Muscle layer of colon (tissue), 2 donors: ENCODE measurements around the gene TCF12.
"Not testable (repeated sequence)": the region's sequence is repeated elsewhere in the genome, so short reads cannot be mapped to it uniquely, and the experiment has no call there.

Experiments
- H3K27ac ChIP-seq: one replicate; pipeline ENCODE4 v1.7.0; 2013; ENCODE audit warnings: low read depth, mild to moderate bottlenecking, low read length, moderate library complexity
- H3K27me3 ChIP-seq, 2 donors: one replicate each; pipeline ENCODE4 v1.7.0; 2013; ENCODE audit warnings: low read length in 2 of 2, mild to moderate bottlenecking in 2 of 2; ENCODE audit not compliant: insufficient read depth in 2 of 2, control insufficient read depth in 1 of 2
- H3K36me3 ChIP-seq: one replicate; pipeline ENCODE4 v1.7.0; 2013; ENCODE audit warnings: mild to moderate bottlenecking, low read length; ENCODE audit not compliant: insufficient read depth
- H3K4me1 ChIP-seq: one replicate; pipeline ENCODE4 v1.7.0; 2013; ENCODE audit warnings: mild to moderate bottlenecking, low read length; ENCODE audit not compliant: insufficient read depth
- H3K4me3 ChIP-seq, 2 donors: one replicate each; pipeline ENCODE4 v1.7.0; 2013; ENCODE audit warnings: low read length in 2 of 2, low read depth in 1 of 2, mild to moderate bottlenecking in 1 of 2, moderate library complexity in 1 of 2
- H3K9ac ChIP-seq: one replicate; pipeline ENCODE4 v1.7.0; 2013; ENCODE audit warnings: low read length
- H3K9me3 ChIP-seq: one replicate; pipeline ENCODE4 v1.7.0; 2013; ENCODE audit warnings: mild to moderate bottlenecking, low read length
- donor health status: abdominal sarcoma.
- donor health status: Adenocarcinoma of cecum.

The TCF12 gene

DNA sequence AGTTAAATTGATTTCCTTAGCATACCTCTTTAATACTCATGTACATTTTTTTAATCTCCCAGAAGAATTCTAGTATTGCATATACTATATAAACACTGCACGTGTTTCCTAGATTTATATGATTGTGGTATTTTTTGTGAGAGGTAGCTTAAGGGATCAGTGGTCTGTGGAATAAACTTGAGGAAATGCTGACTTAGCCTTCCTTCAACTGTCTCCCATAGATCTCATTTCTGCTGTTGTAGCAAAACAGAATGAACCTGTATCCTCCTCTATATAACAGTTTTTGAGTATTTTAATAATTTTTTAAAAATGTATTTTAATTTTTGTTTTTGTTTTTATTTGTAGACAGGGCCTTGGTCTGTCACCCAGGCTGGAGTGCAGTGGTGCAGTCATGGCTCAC, 86.8 kb downstream of the TCF12 start:
- Histone ChIP-seq H3K27me3 (no peaks in the 10 kb centered on the region), H3K9ac (no peak overlapping the region), H3K27ac (no peak overlapping the region), H3K4me3 (no peak overlapping the region), H3K4me1 (peaks cover 4% of the 10 kb centered on the region), H3K36me3 (no peaks in the 10 kb centered on the region), H3K9me3 (no peaks in the 10 kb centered on the region)

DNA sequence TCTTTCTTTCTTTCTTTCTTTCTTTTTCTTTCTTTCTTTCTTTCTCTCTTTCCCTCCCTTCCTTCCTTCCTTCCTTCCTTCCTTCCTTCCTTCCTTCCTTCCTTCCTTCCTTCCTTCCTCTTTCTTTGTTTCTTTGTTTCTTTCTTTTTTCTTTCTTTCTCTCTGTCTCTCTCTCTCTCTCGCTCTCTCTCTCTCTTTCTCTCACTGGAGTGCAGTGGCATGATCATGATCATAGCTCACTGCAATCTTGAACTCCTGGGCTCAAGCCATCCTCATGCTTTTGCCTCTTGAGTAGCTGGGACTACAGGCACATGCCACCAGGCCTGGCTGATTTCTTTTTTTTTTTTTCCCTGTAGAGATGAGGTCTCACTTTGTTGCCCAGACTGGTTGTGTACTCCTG, 89.4 kb downstream of the TCF12 start:
- not testable (repeated sequence) for H3K9ac ChIP-seq, H3K4me1 ChIP-seq, H3K36me3 ChIP-seq, H3K9me3 ChIP-seq, H3K27ac ChIP-seq, H3K27me3 ChIP-seq, H3K4me3 ChIP-seq

DNA sequence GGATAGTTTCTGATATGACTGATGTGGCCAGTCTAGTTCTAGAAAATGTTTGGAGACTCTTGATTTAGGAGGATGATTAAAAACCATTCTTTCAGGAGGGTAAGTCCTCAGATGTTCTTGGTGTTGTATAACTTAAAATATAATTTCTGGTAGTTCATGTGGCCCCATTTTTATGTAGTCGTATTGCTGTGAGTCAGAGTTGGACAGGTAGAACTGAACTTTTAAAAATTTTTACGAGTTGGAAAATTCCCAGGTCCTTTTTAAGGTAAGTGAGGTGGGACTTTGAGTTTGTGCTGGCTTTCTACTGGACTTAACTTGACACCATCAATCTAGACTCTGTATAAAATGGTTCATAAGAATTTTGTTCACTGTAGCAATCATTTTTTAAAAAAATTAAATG, 92.3 kb downstream of the TCF12 start:
- H3K9ac ChIP-seq: no peak overlapping the region
- H3K27me3 ChIP-seq: no peaks in the 10 kb centered on the region
- no peaks in the 10 kb centered on the region for H3K9me3 ChIP-seq
- H3K27ac ChIP-seq: no peak overlapping the region
- H3K4me3 ChIP-seq: no peak overlapping the region
- no peaks in the 10 kb centered on the region for H3K36me3 ChIP-seq
- H3K4me1 ChIP-seq: peaks cover 12% of the 10 kb centered on the region

DNA sequence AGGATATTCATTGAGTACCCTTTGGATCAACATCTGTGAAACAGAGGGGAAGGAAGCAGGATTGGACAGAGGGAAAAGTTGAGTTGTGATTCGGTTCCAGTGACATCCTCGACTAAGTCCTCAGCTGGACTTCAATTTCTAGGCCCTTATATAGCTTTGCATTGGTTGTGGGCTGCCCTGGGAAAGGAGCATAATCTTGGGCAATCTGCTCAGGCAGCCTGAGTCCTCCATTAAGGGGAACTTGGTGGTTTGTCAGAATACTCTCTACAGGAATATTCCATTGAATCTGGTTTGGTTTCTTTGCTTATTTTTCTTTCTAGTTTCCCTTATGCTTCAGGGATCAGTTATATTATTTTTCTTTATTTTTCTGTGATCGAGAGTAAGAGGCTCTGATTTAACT, 94.1 kb downstream of the TCF12 start:
- H3K4me1 ChIP-seq: peaks cover 25% of the 10 kb centered on the region
- H3K4me3 ChIP-seq: no peak overlapping the region
- no peak overlapping the region for H3K27ac ChIP-seq
- H3K9me3 ChIP-seq: no peaks in the 10 kb centered on the region
- H3K27me3 ChIP-seq: no peaks in the 10 kb centered on the region
- no peaks in the 10 kb centered on the region for H3K36me3 ChIP-seq
- H3K9ac ChIP-seq: no peak overlapping the region

DNA sequence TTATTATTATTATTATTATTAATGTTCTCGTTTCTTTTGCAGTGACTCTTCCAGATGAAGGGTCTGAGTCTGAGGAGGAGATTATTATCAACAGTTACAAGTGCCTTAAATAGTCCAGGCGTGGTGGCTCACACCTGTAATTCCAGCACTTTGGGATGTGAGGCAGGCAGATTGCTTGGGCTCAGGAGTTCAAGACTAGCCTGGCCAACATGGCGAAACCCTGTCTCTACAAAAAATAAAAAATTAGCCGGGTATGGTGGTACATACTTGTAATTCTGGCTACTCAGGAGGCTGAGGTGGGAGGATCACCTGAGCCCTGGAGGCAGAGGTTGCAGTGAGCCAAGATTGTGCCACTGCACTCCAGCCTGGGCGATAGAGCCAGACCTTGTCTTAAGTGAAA, 96.5 kb downstream of the TCF12 start:
- not testable (repeated sequence) for H3K9ac ChIP-seq, H3K4me3 ChIP-seq, H3K9me3 ChIP-seq, H3K27me3 ChIP-seq, H3K36me3 ChIP-seq, H3K27ac ChIP-seq
- H3K4me1 ChIP-seq: peaks cover 28% of the 10 kb centered on the region

DNA sequence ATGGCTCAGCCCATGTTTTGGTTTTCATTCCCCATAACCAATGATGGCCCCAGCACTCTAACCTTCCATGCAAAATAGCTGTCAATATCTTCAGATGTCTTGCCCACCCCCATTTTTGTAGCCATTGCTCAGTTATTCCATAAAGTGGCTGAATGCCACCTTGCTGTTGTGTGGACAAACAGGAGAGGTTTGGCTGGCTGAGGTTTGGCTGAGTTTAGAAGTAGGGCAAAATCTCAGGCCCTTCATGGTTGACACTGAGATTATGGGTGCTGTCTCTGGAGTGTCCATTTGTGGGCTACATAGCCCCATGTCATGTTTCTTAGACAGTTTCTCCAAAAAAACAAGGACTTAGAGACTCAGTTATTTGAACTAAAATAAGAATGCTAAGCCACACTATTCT, 96.9 kb downstream of the TCF12 start:
- no peak overlapping the region for H3K27ac ChIP-seq

DNA sequence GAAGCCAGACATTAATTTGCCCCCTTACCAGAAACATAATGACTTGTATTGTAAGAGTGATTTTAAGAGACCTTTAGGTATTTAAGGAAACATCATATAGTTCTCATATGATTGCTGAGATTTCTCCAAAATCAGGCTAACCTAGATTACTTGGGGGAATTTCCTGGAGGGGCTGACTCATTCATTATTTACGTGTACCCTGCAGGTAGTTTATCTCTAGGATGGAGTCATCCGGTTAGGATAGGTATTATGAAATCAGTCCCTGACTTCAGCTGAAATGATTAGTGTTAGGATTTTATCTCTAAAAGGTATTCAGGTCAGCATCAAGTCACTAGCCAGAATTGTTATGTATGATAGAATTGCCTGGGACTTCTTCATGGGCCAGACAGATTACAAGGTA, 97.5 kb downstream of the TCF12 start:
- no peaks in the 10 kb centered on the region for H3K27me3 ChIP-seq
- peaks cover 31% of the 10 kb centered on the region for H3K4me1 ChIP-seq
- H3K36me3 ChIP-seq: no peaks in the 10 kb centered on the region
- H3K27ac ChIP-seq: no peak overlapping the region
- H3K9me3 ChIP-seq: no peaks in the 10 kb centered on the region
- H3K9ac ChIP-seq: no peak overlapping the region
- no peak overlapping the region for H3K4me3 ChIP-seq

More for the DNA sequence above, 96.9 kb downstream of the TCF12 start:
- Histone ChIP-seq H3K36me3 (no peaks in the 10 kb centered on the region), H3K4me3 (no peak overlapping the region), H3K9ac (no peak overlapping the region), H3K4me1 (peaks cover 31% of the 10 kb centered on the region), H3K27me3 (no peaks in the 10 kb centered on the region), H3K9me3 (no peaks in the 10 kb centered on the region)

DNA sequence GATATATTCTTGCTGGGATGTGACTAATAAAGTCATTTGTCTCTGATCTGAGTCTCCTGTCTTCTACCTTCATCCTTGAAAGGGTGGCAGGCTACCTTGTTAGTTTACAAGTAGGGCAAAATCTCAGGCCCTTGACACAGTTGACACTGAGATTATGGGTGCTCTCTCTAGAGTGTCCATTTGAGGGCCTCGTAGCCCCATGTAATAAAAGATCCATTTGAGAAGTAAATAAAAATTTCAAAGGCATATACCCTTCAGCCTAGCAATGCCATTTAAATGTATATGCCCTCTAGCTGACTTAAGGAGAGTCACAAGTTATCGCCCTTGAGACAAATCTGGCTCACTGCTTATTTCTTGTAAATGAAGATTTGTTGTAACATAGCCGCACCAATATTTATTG, 98.6 kb downstream of the TCF12 start:
- no peak overlapping the region for H3K27ac ChIP-seq
- H3K9me3 ChIP-seq: no peaks in the 10 kb centered on the region
- H3K4me3 ChIP-seq: no peak overlapping the region
- H3K9ac ChIP-seq: no peak overlapping the region
- no peaks in the 10 kb centered on the region for H3K36me3 ChIP-seq
- peaks cover 31% of the 10 kb centered on the region for H3K4me1 ChIP-seq
- H3K27me3 ChIP-seq: no peaks in the 10 kb centered on the region

DNA sequence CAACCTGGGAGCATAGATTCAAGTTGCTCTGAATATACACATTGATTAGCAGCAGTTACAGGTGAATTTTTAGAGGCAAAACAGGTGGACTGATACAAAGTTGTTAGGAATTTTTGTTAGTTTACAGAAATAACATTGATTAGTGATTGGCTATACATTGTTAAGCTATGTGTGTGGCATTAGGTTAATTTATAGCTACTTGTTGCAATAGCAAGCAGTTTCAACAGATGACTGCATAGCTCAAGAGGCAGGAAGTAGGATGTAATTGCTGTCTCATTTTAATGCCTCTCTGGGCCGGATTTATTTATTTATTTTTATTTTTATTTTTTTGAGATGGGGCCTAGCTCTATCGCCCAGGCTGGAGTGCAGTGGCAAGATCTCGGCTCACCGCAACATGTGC, 99.7 kb downstream of the TCF12 start:
- no peak overlapping the region for H3K9ac ChIP-seq

DNA sequence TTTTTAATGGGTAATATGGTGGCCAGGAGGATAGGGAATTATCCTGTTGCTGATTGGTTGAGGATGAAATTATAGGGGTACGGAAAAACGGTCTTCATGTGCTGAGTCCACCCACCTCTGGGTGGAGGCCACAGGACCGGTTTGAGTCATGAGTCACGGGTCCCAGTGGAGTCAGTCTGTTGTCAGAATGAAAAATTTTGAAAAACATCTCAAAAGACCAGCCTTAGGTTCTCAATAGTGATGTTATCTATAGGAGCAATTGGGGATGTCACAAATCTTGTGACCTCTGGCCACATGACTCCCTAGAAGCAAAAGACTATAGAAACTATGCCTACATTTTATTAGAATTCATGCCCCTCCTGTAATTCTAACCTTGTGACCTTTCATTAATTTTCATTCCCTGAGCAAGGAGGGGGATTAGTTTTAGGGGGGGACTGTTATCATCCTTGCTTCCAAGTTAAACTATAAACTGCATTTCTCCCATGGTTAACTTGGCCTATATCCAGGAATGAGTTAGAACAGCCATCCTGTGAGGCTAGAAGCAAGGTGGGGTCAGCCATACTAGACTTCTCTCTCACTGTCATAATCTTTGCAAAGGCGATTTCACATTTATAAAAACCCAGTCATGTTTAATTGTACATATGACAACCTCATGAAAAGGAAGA, 101.2 kb downstream of the TCF12 start:
- no peak overlapping the region for H3K4me3 ChIP-seq
- no peaks in the 10 kb centered on the region for H3K9me3 ChIP-seq
- no peaks in the 10 kb centered on the region for H3K36me3 ChIP-seq
- no peak overlapping the region for H3K9ac ChIP-seq
- no peaks in the 10 kb centered on the region for H3K27me3 ChIP-seq
- peaks cover 31% of the 10 kb centered on the region for H3K4me1 ChIP-seq
- no peak overlapping the region for H3K27ac ChIP-seq

More for the DNA sequence above, 99.7 kb downstream of the TCF12 start:
- Histone ChIP-seq H3K4me3 (no peak overlapping the region), H3K9me3 (no peaks in the 10 kb centered on the region), H3K27me3 (no peaks in the 10 kb centered on the region), H3K36me3 (no peaks in the 10 kb centered on the region), H3K27ac (no peak overlapping the region), H3K4me1 (peaks cover 31% of the 10 kb centered on the region)

DNA sequence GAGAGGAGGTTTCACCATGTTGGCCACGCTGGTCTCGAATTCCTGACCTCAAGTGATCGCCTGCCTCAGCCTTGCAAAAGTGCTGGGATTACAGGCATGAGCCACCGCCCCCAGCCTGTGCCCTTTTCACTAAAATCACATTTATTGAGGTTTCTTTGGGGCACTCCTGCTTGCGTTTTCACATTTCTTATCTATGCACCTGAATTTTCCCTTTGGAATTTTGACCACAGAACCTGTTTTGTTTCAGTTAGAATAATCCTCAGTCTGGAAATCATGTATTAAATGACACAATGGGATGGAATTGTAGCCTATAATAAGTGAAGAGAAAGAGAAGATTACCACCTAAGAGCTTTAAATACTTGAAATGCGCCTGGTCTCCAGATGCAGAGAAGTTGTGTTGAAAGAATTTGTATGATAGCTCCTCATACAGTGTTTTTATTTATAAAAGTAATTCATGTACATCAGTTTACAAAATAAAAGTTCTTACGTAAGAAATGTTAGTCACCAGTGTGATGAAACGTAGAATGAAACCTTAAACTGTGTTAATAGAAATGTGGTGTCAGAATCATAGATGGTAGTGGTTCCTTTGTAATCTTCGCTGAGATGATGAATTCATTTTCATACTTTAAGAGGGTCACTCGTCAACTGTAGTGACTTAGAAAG, 107.0 kb downstream of the TCF12 start:
- no peak overlapping the region for H3K4me3 ChIP-seq
- no peaks in the 10 kb centered on the region for H3K27me3 ChIP-seq
- H3K9me3 ChIP-seq: no peaks in the 10 kb centered on the region
- no peak overlapping the region for H3K27ac ChIP-seq
- H3K4me1 ChIP-seq: peaks cover 10% of the 10 kb centered on the region
- no peaks in the 10 kb centered on the region for H3K36me3 ChIP-seq
- no peak overlapping the region for H3K9ac ChIP-seq

DNA sequence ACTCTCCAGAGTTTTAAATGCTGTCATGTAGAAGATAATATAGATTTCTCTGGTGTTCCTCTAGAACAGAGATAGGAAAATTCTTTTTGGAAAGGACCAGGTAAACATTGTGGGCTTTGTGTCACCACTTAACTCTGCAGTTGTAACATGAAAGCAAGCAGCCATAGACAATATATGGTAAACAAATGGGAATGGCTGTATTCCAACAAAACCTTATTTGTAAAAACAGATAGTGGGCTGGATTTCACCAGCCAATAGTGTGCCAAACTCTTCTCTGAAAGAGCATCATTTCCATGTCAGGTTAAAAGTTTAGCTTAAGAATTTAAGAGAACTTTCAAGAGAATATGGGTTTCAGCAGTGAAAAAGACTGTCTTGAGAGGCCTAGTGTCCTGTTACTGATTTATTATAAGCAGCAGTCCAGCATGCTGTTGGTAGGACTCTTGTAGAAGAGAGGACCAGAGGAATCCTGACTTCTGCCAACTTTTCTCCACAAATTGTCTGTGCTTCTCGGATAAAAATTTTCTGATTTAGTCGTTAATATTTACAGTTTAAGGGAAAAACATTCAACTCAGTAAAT, 107.7 kb downstream of the TCF12 start:
- no peaks in the 10 kb centered on the region for H3K27me3 ChIP-seq
- no peak overlapping the region for H3K9ac ChIP-seq
- H3K36me3 ChIP-seq: no peaks in the 10 kb centered on the region
- peaks cover 16% of the 10 kb centered on the region for H3K4me1 ChIP-seq
- no peak overlapping the region for H3K4me3 ChIP-seq
- H3K9me3 ChIP-seq: no peaks in the 10 kb centered on the region
- no peak overlapping the region for H3K27ac ChIP-seq
